Hepatocyte (in vitro differentiated cells): ENCODE data around the gene GALNT17.

ENCODE experiments used
- EZH2 ChIP-seq: fragments of 200-600 bp; sonication (generic); IDR thresholded peaks from 2 replicates; pipeline ENCODE4 v1.6.1; 2016; ENCODE audit warnings: antibody characterized with exemption, mild to moderate bottlenecking, borderline replicate concordance
- TF ChIP-seq, protein P1 (sequence below): fragments of 200-600 bp; sonication (generic); IDR thresholded peaks from 2 replicates; pipeline ENCODE4 v1.5.1; 2016; ENCODE audit warnings: antibody characterized with exemption, mild to moderate bottlenecking; ENCODE audit not compliant: poor library complexity

DNA sequence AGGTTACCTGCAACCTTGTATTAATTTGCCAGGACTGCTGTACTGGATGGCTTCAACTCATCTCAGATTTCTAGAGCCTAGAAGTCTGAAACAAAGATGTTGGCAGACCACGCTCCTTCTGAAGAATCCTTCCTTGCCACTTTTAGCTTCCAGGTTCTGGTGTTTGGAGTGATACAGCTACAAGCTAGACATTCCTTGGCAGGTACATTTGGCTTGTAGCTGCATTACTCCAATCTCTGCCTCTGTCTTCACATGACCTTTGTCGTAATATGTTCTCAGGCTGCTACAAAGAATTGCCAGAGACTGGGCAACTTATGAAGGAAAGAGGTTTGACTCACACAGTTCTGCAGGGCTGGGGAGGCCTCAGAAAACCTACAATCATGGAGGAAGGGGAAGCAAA, 146.3 kb downstream of the GALNT17 start:
- TF ChIP-seq, protein P1, sequence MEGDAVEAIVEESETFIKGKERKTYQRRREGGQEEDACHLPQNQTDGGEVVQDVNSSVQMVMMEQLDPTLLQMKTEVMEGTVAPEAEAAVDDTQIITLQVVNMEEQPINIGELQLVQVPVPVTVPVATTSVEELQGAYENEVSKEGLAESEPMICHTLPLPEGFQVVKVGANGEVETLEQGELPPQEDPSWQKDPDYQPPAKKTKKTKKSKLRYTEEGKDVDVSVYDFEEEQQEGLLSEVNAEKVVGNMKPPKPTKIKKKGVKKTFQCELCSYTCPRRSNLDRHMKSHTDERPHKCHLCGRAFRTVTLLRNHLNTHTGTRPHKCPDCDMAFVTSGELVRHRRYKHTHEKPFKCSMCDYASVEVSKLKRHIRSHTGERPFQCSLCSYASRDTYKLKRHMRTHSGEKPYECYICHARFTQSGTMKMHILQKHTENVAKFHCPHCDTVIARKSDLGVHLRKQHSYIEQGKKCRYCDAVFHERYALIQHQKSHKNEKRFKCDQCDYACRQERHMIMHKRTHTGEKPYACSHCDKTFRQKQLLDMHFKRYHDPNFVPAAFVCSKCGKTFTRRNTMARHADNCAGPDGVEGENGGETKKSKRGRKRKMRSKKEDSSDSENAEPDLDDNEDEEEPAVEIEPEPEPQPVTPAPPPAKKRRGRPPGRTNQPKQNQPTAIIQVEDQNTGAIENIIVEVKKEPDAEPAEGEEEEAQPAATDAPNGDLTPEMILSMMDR, result no peak
- TF ChIP-seq EZH2, result no peak
